Prostate gland (tissue), 2 donors: ENCODE data around the gene SAV1. TPM values are rescaled to one million over a fixed set of nuclear protein-coding genes. Genes with fewer than 3 reads are reported as not detected.

Experiments used
- DNase-seq: peaks from one replicate; pipeline ENCODE4 v3.0.0-alpha.2; 2019; ENCODE audit warnings: low spot score
- H3K27ac ChIP-seq, 2 donors: fragments of 200-600 bp; sonication (generic); 2 replicates each; pipeline ENCODE4 v1.5.1; 2017 to 2019
- H3K27me3 ChIP-seq: fragments of 200-600 bp; sonication (generic); replicated peaks from 2 replicates; pipeline ENCODE4 v1.5.1; 2019; ENCODE audit not compliant: insufficient read depth
- H3K36me3 ChIP-seq, 2 donors: fragments of 200-600 bp; sonication (generic); 1 replicate in 1 of 2; 2 replicates in 1 of 2; pipeline versions ENCODE4 v1.5.1 to v1.8.1; 2017 to 2019
- H3K4me1 ChIP-seq: fragments of 200-600 bp; sonication (generic); replicated peaks from 2 replicates; pipeline ENCODE4 v1.5.1; 2019
- H3K4me3 ChIP-seq, 2 donors: fragments of 200-600 bp; sonication (generic); 2 replicates each; pipeline ENCODE4 v1.5.1; 2017 to 2019
- H3K9me3 ChIP-seq: fragments of 200-600 bp; sonication (generic); 2 replicates; pipeline ENCODE4 v1.5.1; 2017
- CTCF ChIP-seq, 4 experiments: fragments of 200-600 bp in 2 of 4; fragments of 450-650 bp in 2 of 4; sonication (generic) in 2 of 4; IDR thresholded peaks; 1 replicate in 3 of 4; 2 replicates in 1 of 4; pipeline ENCODE4 v1.5.1; 2016 to 2019; ENCODE audit warnings: antibody characterized with exemption in 4 of 4, mild to moderate bottlenecking in 2 of 4, moderate library complexity in 2 of 4
- POLR2A ChIP-seq: fragments of 450-650 bp; IDR thresholded peaks from one replicate; pipeline ENCODE4 v1.6.1; 2016; ENCODE audit warnings: antibody characterized with exemption, mild to moderate bottlenecking
- POLR2AphosphoS5 ChIP-seq: sonication (generic); formaldehyde crosslinking; IDR thresholded peaks from one replicate; pipeline ENCODE4 v1.6.1; 2017; ENCODE audit warnings: antibody characterized with exemption
- WGBS: methylation state at CpG from one replicate; pipeline ENCODE4 v1.1.5; 2018; 5-methylcytosine and 5-hydroxymethylcytosine counted together
- intact Hi-C: fragments of 100-400 bp; cut with DNase I; formaldehyde crosslinking; loops from one replicate; pipeline ENCODE4 v1.14.2; 2022
- small RNA-seq, 2 donors: library from RNA; depleted of rRNA; stranded (forward); fragments of <200 nt; gene quantifications; one replicate each; pipeline ENCODE3, GENCODE V24; 2016
- total RNA-seq, 2 donors: library from RNA; depleted of rRNA; stranded (reverse); fragments of >200 nt; gene quantifications; one replicate each; pipeline ENCODE4 v1.1.0, GENCODE V29; 2016

Gene SAV1
- total RNA-seq, 2 donors from 2014 or later = 29.4 to 105 TPM

GRCh38 chr14:50590464-50590863 lies 77.6 kb downstream of the SAV1 start:
- H3K9me3 ChIP-seq = no peaks in the 10 kb centered on the region
- no peaks in the 10 kb centered on the region for H3K36me3 ChIP-seq
- intact Hi-C loops = no loop called here
- H3K27ac ChIP-seq = no peak overlapping the region
- 82% methylated on average over 2 of the region's 2 CpGs for WGBS
- H3K4me1 ChIP-seq = no peaks in the 10 kb centered on the region
- no peak for DNase-seq
- H3K27me3 ChIP-seq = no peaks in the 10 kb centered on the region
- TF ChIP-seq POLR2AphosphoS5 (no peak), CTCF (IDR thresholded peaks at IDR 0.05) (no peak), POLR2A (no peak)
- no peak overlapping the region for H3K4me3 ChIP-seq

Small RNAs within 50 kb of the gene (small RNA-seq; reads per million reads assigned to genes)
- gene RN7SL452P = 0 reads per million in 2 donors

Other genes with a start within 250 kb of the SAV1 start
- 100 to 1,000 TPM in 1 of 2 donors, 10 to 100 TPM in 1; 76.2 to 102 TPM for gene MAP4K5, start 135.7 kb downstream of the SAV1 start, total RNA-seq
- 10 to 100 TPM in 1 of 2 donors, 1 to 10 TPM in 1; 5.3 to 26.5 TPM for gene ATL1, start 108.2 kb downstream of the SAV1 start, total RNA-seq
- 10 to 100 TPM; 14.3 to 20.5 TPM for gene NIN, start 162.9 kb upstream of the SAV1 start, total RNA-seq
- not detected for gene ABHD12B, start 203.7 kb upstream of the SAV1 start, total RNA-seq